NCI-H1048 (cell line): ENCODE measurements around the gene CPNE1.

Source experiments
- DNase-seq: peaks from one replicate; lab custom pipeline; 2025; lab: John Stamatoyannopoulos, UW

Gene CPNE1

DNA sequence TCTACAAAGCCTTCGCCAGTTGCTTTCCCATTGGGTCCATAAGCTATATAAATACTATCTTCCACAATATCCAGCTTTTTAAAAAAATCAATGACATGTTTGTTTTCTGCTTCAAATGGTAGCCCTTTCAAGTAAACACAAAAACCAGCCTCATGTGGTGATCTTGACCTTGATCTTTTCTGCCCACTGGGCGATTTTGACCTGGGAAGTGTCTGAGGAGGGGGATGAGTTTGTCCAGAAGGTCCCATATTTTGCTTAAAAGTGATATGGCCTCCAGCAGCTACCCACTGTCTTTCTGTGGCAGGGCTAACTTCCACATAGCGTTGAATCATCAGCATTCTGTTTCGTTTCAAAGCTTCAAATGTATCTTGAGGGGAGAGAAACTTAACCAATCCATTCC lies 10.8 kb downstream of the CPNE1 start:
- DNase-seq, result no peak

DNA sequence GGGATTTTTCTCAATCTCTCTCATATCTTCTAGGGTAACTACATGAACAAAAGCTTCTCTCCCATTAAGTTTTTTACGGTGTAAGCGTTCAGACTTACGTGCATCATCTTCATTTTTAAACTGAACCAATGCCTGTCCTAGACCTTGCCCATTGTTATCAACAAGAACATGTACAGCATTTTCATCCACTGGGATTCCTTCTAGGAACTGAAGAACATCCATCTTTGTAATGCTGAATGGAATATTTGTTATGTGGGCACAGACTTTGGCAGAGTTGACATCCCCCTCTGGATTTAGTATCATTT lies 11.3 kb downstream of the CPNE1 start:
- no peak for DNase-seq

DNA sequence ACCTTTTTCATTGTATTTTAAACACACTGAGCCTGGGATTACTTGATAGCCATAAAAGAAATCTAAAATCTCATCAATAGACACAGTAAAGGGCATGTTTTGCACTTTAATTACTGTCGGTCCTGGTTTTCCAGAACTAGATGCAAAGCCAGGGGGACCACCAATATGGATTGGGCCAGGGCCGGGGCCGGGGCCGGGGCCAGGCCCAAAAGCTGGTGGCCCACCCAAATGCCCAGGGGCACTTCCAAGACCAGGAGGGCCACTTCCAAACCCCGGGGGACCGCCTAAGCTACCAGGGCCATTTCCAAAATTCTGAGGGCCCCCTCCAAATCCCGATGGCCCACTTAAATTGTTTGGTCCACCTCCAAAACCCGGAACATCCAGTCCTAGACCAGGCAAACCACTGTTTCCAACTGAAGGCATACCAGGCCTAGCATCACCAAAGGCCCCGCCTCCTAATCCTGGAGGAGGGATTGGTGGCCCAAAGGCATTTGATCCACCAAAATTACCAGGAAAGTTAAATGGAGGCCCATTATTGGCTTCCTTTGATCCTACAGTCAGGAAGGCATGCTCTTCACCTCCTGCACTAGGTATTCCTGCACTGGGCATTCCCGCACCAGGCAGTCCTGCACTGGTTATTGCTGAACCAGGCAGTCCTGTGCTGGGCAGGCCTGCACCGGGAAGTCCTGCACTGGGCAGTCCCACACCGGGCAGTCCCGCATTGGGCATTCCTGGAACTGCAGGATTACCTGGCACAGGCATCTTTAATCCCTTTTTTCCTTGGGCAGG lies 11.9 kb downstream of the CPNE1 start:
- no peak for DNase-seq

DNA sequence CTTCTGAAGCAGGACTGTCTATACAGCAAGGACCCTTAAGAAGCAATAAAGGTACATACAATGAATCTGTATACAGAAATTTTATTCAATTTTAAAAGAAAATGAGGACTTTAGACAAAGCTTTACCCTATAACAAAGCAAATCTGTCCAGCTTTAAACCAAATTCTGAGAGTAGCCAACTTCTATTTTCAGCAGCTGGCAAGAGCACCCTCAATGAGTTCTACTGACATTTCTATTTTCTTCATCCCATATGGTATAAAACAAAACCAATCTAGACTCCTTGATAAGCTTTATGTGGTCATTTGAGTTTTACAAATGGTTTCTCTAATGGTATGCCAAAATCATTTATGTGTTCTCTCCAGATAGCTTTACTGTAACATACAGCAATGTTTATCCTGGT lies 12.7 kb downstream of the CPNE1 start:
- no peak for DNase-seq

DNA sequence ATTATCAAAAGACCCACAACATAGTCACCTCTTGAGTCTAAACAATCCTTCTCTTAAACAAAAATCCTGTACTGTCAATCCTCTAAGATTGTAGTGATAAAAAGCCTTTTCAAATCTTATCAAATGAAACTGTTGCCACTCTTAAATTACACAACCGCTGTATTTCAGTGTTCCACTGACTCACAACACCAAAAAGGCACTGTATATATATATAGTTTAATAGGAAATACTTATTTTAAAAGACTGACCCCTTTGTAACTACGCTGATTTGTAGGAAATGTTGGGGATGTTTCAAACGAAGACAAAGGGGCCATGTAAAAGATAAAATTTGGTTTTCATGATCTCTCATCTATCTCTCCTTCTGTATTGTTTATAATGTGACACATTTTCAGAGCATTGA lies 14.1 kb downstream of the CPNE1 start:
- no peak for DNase-seq

DNA sequence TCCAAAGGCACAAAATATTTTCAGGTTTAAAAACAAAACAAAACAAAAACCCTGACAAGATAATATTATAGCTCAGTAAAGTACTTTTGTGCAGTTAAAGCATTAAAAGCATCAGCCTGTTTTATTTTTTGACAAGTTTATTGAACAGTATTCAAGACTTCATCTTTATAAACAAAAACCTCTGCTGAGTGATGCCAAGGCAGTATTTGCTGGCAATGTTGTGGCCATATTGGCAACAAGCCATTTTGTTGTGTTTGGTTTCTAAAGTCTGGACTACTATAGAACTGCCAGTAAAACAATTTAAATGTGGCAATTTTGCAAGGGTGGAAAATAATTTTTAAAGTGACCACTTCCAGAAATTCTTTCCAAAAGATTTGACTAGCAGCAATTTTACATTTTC lies 15.9 kb downstream of the CPNE1 start:
- DNase-seq, result no peak

- DNase-seq, result no peak
These were observed 19.9 kb downstream of the CPNE1 start for GRCh38 chr20:35644806-35645205.

GRCh38 chr20:35643045-35643444 lies 21.7 kb downstream of the CPNE1 start:
- DNase-seq, result no peak

DNA sequence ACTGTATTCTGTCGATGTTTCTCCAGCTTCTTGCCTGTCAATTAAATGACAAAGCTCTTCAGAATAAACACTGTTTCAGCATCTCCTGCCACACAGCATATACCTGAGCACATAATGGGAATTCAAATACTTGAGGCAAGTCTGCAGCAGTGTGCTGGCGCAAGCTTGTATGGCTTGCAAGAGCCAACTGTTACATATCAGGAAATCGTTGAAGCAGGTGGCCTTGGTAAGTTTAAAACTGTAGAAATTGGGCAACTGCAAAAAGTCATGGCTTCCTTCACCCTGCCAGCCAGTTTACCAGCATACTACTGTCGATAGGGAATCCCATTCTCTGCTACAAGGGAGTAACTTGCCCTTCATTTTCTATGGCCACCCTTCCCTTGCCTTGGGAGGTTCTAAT lies 23.0 kb downstream of the CPNE1 start:
- no peak for DNase-seq

DNA sequence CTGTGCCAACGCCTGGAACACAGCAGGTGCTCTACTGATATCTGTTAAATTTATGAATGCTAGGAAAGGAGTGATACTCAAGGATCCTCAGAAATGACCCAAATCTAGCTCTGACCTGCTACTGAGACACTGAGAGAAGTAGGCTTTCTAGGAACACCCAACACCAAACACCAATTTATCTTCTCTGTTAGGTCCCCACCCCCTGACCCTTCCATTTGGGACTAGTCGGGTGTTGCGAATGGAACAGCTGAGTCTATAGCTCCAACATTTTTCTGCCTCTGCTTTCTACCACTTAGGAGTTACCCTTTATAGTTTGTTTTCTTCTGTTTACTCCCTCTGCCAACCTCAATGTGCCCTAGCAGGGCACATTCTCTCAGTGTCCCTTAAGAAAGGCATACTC lies 24.0 kb downstream of the CPNE1 start:
- no peak for DNase-seq

DNA sequence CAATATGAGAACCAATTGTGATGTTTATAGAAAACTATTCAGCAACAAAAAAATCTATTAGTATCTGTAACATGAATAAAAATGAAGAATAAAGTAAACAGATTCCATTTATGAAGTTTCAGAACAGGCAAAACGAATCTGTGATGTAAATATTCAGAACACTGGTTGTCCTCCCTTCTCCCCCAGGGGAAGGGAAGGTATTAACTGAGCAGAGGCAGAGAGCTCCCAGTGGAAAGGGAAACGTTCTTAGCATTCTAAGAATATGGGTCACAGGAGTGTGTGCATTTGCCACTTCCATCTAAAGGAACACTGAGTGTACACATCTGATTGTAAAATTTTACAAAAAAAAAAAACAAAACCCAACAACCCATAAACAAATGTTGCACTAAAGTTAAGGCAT lies 25.9 kb downstream of the CPNE1 start:
- DNase-seq, result no peak

DNA sequence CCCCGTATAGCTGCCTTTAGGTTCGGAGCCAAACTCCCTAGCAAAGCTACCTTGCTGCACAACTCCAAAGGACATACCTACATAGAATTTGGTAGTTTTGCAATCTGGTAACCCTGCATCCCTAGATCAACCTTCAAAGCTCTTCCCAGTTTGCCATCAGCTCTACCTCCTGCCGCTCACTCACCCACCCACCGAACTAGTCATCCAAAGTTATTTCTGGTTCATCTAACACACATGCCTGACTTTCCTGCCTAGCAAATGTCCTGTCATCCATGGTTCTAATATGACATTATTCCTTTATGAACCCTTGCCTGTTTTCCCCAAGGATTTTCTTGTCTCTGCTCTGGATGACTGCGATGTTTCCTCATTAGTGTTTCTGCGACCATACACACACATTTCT lies 27.4 kb downstream of the CPNE1 start:
- no peak for DNase-seq

DNA sequence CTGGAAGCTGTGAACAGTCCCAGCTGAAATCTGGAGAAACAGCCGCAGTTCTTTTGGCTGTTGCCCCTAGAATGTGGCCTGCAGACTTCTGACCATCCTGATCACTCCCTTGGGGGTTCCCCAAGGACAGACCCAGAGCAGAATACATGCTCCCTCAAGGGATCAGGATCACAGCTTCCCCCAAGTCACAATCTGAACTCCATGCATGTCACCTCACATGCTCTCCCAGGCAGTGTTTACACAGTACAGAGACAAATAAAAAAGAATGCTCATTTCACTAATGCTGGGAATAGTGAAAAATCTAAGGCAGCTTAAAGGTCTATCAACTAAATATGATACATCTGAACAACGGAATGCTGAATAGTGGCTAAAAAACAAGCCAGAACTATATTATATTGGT lies 28.6 kb downstream of the CPNE1 start:
- no peak for DNase-seq

DNA sequence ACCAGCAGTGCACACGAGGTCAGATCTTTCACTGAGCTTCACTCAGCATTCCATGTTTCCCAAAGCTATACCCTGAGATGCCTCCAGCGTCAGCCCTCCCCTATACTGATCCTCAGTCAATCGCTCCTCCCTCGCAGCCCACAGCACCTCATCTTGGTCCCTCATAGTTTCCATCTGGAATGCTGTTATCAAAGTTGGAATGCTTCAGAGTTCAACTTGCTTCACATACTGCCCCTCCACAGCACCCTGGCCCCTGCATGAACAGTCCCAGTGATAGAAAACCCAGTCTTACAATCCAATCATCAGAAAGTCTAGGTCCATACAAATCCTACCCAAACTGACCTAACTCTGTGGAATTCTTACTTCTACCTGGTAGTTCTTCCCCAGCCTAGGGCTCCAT lies 29.0 kb downstream of the CPNE1 start:
- DNase-seq, result no peak

DNA sequence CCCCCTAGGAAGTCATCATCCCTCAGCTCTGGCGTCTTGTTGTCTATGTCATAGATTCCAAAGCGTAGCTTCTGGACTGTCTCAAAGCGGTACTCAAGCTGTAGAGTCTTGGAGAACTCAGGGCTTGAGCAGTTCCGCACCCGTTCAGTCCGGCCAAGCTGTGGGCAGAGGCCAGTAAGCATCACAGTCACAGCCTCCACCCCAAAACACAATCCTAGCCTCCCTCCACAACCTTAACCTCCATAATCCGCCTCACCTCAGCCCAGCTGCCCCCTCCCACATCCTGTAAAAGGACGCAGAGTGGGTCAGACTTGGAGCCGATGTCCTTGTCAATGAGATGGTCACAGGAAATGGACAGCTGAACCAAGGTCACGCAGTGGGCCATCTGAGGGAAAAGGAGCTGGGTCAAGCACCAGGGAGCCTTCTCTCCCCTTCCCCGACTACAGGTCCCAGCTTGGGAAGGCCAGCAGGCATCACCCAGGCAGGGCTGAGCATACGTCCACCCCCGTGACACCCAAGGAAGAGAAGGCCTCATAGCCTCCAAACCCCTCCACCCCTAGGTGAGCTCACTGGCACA lies 32.1 kb downstream of the CPNE1 start:
- DNase-seq, result no peak

- no peak for DNase-seq
These were observed 34.1 kb downstream of the CPNE1 start for GRCh38 chr20:35630636-35631035.

- DNase-seq, result no peak
These were observed 35.1 kb downstream of the CPNE1 start for GRCh38 chr20:35629427-35630145.

DNA sequence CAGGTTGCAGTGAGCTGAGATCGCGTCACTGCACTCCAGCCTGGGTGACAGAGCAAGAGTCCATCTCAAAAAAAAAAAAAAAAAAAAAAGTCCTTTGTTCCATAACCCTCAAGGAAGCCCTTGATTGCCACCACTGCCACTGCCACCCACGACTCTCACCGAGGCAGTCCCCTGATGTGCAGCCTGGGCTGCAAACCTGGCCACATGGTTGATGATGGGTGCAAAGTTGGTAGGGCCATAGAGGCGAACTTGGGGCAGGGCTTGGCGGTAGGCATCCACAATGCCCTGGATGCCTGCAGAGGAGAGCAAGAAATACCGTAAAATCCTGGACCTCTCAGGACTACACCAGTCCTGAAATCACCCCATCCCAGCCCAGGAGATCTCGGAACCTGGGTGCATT lies 37.6 kb downstream of the CPNE1 start:
- no peak for DNase-seq

- DNase-seq, result no peak
These were observed 38.2 kb downstream of the CPNE1 start for GRCh38 chr20:35626386-35627001.

- no peak for DNase-seq
These were observed 38.9 kb downstream of the CPNE1 start for GRCh38 chr20:35625584-35626385.

DNA sequence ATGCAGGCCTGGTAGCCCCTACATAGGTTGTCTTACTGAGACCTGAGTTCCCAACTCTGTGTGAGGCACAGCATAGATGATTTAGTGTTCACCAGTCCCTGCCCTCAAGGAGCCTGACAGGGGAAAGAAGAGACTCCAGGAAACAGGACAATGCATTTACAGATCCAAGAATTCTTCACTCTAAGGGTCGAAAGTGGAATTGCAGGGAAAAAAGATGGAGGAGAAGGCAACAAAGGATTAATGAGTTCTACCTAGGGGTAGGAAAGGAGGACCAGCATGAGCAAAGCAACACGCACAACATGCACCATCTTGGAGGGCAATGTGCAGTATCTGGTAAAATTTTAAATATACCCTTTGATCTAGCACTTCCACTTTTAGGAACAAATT lies 43.1 kb downstream of the CPNE1 start:
- DNase-seq, result no peak

DNA sequence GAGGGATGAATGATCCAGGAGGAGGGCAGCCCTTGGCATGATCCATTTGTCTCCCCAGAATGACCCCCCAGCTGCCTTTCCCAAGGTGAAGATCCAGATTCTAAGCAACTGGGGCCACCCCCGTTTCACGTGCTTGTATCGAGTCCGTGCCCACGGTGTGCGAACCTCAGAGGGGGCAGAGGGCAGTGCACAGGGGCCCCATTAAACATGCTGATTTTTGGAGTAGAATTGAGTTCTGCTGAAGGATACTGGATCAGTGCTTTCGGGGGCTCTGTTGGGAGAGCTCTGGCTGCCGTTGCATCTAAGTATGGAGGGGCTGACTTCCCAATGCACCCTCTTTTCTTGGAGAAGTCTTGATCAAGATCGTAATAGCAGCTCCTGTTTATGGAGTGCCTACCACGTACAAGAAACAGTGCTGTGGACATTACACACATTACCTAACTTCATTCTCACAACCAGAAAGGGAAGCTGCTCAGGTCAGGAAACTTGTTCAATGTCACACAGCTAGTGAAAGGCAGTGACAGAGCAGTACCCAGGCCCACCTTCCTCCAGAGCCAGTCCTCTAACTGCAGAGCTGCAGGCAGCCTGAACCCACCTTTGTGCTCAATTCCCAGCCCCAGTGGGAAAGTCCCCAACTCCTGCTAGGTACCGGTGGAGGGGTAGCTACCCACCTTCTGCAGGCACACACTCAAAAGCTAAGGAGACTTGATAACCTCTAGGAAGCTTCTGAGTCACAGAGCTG lies 43.7 kb downstream of the CPNE1 start:
- DNase-seq, result no peak
